Erythroblast (primary cell): ENCODE measurements around the gene PSIP1.
"Not testable (repeated sequence)": the region's sequence is repeated elsewhere in the genome, so short reads cannot be mapped to it uniquely, and the experiment has no call there.

Experiments
- DNase-seq, 2 experiments: peaks; one replicate each; lab custom pipeline; 2025; lab: John Stamatoyannopoulos, UW
- GATA1 ChIP-seq: IDR thresholded peaks from 2 replicates; pipeline ENCODE4 v1.6.1; 2011; ENCODE audit warnings: low read depth, mild to moderate bottlenecking, control low read depth, low read length, moderate library complexity
- POLR2A ChIP-seq: IDR thresholded peaks from 2 replicates; pipeline ENCODE4 v1.6.1; 2011; ENCODE audit warnings: mild to moderate bottlenecking, low read length

Gene PSIP1

GRCh38 chr9:15491950-15492349 is 18.8 kb downstream of the PSIP1 start:
- TF ChIP-seq GATA1, result no peak
- no peak for TF ChIP-seq POLR2A
- DNase-seq, result no peak

DNA sequence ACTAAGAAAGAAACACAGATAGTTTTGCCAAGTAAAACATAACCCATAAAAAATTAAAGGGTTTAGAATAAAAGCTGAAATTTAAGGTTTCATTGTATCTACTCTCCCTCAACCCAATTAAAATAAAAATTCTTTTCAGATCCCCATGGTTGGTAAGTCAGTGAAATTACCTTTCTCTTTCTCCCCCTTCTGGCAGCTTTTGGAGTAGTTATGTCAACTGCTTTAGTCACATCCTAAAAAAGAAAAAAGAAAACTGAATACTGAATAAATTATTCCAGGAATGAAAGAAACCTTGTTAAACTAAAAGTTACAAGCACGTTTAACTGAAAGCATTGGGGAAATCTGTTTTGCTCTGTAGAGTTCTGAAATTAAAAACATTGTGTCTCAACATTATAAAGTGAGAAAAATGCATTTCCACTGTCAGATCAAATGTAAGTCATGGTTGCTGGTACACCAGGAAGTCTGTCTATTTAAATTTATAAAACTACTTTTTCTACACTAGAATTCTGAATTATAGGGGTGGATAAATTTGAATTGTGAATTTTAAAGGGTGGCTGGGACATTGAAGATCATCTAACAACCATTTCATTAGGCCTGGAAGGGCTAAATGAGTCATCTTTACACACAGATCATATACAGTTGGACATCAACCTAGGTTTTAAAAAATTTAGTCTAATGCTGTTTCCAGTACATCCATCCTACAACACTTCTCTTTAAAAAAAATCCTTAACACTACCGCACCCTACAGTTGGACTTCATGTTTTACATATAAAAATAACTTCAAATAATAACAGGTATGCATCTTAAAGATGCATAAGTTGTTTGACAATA is 24.7 kb downstream of the PSIP1 start:
- peak; percentile 7 to 34 for DNase-seq
- TF ChIP-seq POLR2A (no peak), GATA1 (no peak)

DNA sequence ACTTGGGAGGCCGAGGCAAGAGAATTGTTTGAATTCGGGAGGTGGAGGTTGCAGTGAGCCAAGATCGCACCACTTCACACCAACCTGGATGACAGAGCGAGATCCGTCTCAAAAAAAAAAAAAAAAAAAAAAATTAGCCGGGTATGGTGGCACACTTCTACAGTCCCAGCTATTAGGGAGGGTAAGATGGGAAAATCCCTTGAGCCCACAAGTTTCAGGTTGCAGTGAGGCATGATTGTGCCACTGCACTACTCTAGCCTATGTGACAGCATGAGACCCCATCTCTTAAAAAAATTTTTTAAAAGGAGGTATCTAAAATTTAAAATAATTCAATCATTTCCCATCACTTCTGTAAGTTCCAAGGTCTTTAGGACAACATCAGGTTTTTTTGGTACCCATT is 26.0 kb downstream of the PSIP1 start:
- DNase-seq, result no peak
- TF ChIP-seq GATA1 (no peak), POLR2A (no peak)

DNA sequence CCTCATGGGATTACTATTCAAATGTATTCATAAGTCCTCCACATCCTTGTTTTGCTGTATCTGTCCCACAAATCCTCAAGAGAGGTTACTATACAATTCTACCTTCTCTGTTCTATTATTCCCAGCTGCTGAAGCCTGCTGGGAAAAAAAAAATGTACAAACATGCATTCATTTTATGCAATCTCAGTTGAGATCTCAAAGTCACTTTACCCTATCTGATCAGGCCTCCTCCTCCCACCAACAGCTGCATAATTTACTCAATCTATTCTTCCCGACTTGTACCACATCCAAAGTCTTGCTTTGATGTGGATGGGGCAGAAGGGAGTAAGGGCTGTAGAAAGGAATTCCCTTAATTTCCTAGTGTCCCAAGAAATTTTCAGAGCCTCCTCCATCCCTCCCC is 28.6 kb downstream of the PSIP1 start:
- DNase-seq, result no peak

GRCh38 chr9:15480028-15480427 is 30.7 kb downstream of the PSIP1 start:
- DNase-seq, result no peak
- TF ChIP-seq POLR2A, result no peak
- no peak for TF ChIP-seq GATA1

More for the DNA sequence above, 28.6 kb downstream of the PSIP1 start:
- TF ChIP-seq GATA1 (no peak), POLR2A (no peak)

DNA sequence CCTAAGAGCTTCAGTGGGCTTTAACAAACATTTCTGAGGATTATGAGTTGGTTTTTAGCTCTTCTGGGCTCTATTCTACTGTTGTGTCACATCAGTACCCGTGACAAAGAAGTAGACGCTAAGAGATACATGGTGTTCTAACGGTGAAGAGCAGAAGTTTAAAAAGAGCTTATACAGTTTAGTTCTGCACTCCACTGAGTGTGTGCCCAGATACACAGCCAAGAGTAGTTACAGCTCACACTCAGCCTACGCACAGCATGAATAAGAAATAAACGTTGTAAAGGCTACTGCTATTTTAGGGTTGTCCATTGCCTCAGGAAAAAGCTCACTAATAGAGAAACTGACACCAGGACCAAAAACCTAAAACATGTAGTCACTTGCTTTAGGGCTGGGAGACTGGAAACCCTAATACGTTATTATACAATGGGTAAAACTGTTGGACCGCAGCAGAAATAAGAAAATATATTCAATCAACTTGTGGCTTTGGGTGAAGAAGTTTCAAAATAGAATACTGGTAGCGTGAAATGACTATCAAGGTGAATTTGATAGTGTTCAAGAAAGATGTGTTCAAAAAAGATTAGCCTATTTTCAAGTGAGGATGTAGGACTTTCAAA is 34.7 kb downstream of the PSIP1 start:
- no peak for DNase-seq
- no peak for TF ChIP-seq POLR2A

DNA sequence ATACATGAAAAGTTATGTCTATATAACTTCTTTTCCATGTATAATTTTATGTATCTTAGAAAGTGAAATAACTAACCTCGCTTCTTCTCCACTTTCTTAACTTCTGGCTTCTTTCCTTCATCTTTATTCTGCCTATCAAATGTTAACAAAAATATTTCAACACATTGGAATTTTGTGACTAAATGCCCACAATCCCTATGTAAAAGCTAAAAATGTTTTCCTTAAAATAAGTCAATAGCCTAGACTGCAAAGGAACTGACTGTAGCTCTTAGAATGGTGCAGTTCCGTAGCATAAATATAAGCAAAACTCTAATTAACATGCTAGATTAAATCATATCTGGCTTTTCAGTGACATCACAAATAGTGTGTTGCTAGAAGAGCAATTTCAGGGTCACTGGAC is 40.9 kb downstream of the PSIP1 start:
- TF ChIP-seq POLR2A, result no peak
- TF ChIP-seq GATA1, result no peak
- no peak for DNase-seq

DNA sequence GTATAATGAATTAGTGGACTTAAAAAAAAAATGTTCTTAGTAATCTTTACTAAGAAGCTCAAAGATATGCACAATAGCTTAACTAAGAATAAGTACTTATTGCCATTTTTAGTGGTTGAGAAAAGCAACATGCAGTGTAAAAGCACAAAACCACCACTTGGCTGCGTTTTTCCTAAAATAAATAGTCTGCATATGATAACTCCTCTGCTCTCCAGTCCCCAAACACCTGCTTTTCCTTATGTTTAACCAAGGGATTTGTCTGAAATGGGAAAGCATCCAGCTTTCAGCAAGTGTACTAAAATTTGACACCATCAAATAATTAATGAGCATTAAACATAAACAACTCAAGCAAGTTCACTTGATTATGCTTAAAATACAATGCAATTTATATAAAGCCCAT is 41.4 kb downstream of the PSIP1 start:
- no peak for DNase-seq
- TF ChIP-seq GATA1, result no peak
- no peak for TF ChIP-seq POLR2A

DNA sequence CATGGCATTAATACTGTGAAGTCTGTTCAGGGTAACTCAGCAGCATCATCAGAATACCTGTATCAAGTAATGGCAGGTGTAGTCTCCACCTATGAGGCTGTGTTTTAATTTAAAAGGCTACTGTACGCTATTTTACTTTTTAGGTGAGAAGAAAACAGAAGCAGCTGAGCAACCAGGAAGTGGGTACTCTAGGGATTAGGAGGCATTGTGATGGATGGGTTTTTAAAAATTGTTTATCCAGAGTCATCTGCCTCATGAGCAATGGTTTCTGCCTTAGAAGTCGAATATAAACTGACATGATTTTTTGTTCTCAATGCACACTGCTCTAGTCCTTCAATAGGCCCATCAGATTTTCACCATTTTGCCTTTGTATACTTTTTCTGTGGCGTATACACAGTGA is 42.6 kb downstream of the PSIP1 start:
- TF ChIP-seq POLR2A, result no peak
- TF ChIP-seq GATA1, result no peak

GRCh38 chr9:15461601-15462000 is 49.2 kb downstream of the PSIP1 start:
- no peak for DNase-seq
- TF ChIP-seq GATA1 (no peak), POLR2A (no peak)

More for the DNA sequence above, 42.6 kb downstream of the PSIP1 start:
- DNase-seq, result no peak

- no peak for DNase-seq
- TF ChIP-seq POLR2A, result no peak
- TF ChIP-seq GATA1, result no peak
These were observed 49.7 kb downstream of the PSIP1 start for GRCh38 chr9:15461056-15461455.

DNA sequence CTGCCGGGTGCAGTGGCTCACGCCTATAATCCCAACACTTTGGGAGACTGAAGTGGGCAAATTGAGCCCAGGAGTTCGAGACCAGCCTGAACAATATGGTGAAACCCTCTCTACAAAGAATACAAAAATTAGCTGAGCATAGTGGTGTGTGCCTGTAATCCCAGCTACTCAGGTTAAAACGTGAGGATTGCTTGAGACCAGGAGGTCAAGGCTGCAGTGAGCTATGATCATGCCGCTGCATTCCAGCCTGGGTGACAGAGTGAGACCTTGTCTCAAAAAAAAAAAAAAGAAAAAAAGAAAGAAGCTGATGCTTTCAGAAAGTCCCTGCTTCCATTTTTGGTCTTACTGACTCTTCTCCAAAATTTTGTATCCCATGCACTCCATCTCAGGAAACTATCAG is 56.8 kb downstream of the PSIP1 start:
- TF ChIP-seq POLR2A (no peak), GATA1 (no peak)
- DNase-seq, result no peak

DNA sequence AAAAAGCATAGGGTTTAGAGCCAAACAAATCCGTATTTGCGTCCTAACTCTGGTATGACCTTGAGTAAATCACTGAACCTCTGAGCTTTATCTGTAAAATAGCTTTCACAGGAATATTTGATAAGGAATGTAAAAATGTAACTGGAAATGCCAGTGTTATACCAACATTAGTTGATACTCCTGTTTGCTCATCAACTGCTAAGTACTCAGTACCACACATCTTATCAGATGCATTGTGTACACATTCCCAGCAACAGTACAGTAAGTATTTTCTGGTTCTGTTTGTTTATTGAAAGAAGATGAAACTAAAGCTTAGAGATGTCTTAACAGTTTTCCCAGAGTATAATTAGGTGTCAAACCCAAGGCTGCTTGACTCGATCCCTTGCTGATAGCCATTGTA is 66.6 kb downstream of the PSIP1 start:
- TF ChIP-seq GATA1 (no peak), POLR2A (no peak)
- DNase-seq, result no peak

DNA sequence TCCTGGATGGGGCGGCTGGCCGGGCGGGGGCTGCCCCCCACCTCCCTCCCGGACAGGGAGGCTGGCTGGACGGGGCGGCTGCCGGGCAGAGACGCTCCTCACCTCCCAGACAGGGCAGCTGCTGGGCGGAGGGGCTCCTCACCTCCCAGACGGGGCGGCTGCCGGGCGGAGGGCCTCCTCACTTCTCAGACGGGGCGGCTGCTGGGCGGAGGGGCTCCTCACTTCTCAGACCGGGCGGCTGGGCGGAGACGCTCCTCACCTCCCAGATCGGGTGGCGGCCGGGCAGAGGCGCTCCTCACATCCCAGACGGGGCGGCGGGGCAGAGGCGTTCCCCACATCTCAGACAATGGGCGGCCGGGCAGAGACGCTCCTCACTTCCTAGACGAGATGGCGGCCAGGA is 68.5 kb downstream of the PSIP1 start:
- DNase-seq, result not testable (repeated sequence)

GRCh38 chr9:15441841-15442240 is 68.9 kb downstream of the PSIP1 start:
- DNase-seq, result not testable (repeated sequence)
